ENCODE measurements around the gene IVD. TPM values are rescaled to one million over a fixed set of nuclear protein-coding genes. Genes with fewer than 3 reads are reported as not detected.

Gene IVD
- total and polyA plus RNA-seq, 9 of the 15 experiments (the other 6 are each of a cell fraction or from before 2014, with no cell fraction given) = 0.15 to 4.5 (median 2.4) TPM

DNA sequence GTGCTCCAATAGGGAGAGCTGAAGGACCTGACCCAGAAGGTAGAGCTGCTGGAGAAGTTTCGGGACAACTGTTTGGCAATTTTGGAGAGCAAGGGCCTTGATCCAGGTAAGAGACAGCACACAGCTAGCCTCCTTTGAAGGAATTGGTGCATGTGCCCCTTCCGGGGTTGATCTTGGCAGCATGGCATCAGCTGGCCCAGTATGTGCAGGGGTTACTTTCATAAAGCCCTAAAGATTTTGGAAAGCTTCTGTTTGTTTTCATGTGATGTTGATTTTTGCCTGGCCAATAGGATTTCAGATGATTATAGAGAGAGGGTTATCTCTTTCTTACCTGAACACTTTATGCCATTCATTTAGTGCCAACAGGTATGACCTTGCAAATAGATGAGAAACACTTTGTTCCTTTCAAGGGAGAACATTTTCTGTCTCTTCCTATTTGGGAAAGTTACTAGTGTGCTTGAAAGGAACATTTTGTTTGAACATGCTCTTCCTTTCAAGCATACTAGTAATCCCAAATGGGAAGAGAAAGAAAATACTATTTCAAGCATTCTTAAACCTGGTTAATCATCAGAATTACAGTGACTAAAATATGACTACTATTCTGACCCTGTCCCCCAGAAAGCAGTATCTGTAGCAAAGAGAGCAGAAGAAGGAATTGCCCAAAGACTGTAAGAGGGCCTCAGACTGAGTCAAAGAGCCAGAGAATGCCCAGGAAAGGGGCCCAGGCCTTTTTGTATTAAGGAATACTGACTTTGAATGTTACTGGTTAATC is 15.6 kb upstream of the IVD start:
- Histone ChIP-seq H3K4me3 (no peak overlapping the region), H3K4me1 (replicated peaks in 1 of 2; ENCODE audit: control insufficient read depth in 2 of 2, insufficient read depth in 2 of 2, low read length in 2 of 2) (no peaks in the 10 kb centered on the region; a peak in 1 of 5 replicates), H3K79me2 (ENCODE audit: control insufficient read depth, insufficient read depth, low read length) (peaks cover 8% of the 10 kb centered on the region), H3K9ac (ENCODE audit: insufficient read depth in 1 of 2, low read depth in 2 of 2, low read length in 2 of 2) (no peak overlapping the region), H3K4me2 (ENCODE audit: insufficient read depth, low read length) (no peak overlapping the region), H2AFZ (ENCODE audit: low read depth, low read length) (no peak overlapping the region), H3K27ac (ENCODE audit: extremely low read depth, low read depth, low read length) (no peak overlapping the region), H4K20me1 (replicated peaks; ENCODE audit: control insufficient read depth, insufficient read depth, low read length) (no peaks in the 10 kb centered on the region), H3K36me3 (ENCODE audit: control insufficient read depth, insufficient read depth, low read length) (peaks cover 87% of the 10 kb centered on the region), H3K9me3 (replicated peaks; ENCODE audit: control insufficient read depth, insufficient read depth, low read depth, low read length) (no peaks in the 10 kb centered on the region), H3K9me1 (ENCODE audit: control insufficient read depth, insufficient read depth, low read length) (no peaks in the 10 kb centered on the region), H3K27me3 (ENCODE audit: control insufficient read depth in 2 of 2, insufficient read depth in 2 of 2, low read length in 2 of 2) (no peaks in the 10 kb centered on the region)
- BruUV-seq (replicated peaks) = no TSS peak
- ATAC-seq = no peak
- no peak for FAIRE-seq
- in situ Hi-C loops (cut with MboI) (no loop called here), intact Hi-C loops (cut with micrococcal nuclease) (no loop called here)
- CTCF ChIA-PET (ENCODE audit: low intra/inter-chr PET ratio) = no interaction called here
- no peak for DNase-seq (ENCODE audit: extremely low read depth in 1 of 4, low spot score in 3 of 4)
- POLR2A ChIA-PET = interaction anchor here (1.1 to 1.6 kb wide), 2 partner anchors 8 to 11 kb away, joined by 4 to 6 read pairs; no protein-coding TSS in a partner anchor
- TF ChIP-seq MYNN (IDR thresholded peaks at IDR 0.05) = no peak
- no peak for TF ChIP-seq MYNN (CRISPR knock-in tag; IDR thresholded peaks at IDR 0.05)
- no peak for TF ChIP-seq XRCC3 (IDR thresholded peaks at IDR 0.05)
- no peak for TF ChIP-seq ZNF263 (CRISPR knock-in tag; IDR thresholded peaks at IDR 0.05; ENCODE audit: borderline replicate concordance)
- no peak for TF ChIP-seq SLC30A9 (CRISPR knock-in tag; IDR thresholded peaks at IDR 0.05)
- TF ChIP-seq, protein P1, sequence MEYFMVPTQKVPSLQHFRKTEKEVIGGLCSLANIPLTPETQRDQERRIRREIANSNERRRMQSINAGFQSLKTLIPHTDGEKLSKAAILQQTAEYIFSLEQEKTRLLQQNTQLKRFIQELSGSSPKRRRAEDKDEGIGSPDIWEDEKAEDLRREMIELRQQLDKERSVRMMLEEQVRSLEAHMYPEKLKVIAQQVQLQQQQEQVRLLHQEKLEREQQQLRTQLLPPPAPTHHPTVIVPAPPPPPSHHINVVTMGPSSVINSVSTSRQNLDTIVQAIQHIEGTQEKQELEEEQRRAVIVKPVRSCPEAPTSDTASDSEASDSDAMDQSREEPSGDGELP (CRISPR knock-in tag; IDR thresholded peaks at IDR 0.05; ENCODE audit: borderline replicate concordance) = no peak
- TF ChIP-seq CBFA2T2 (conservative IDR thresholded peaks at IDR 0.05) = no peak
- TF ChIP-seq POLR2B (IDR thresholded peaks at IDR 0.05; ENCODE audit: low read depth, partially characterized antibody) = no peak
- no peak for TF ChIP-seq BRF1 (IDR thresholded peaks at IDR 0.05; ENCODE audit: borderline replicate concordance, extremely low read depth, insufficient read length)
- TF ChIP-seq ZNF77 (CRISPR knock-in tag; IDR thresholded peaks at IDR 0.05) = no peak
- no peak for TF ChIP-seq KLF13 (tag; IDR thresholded peaks at IDR 0.05; ENCODE audit: borderline replicate concordance, low read depth)
- TF ChIP-seq ZNF282 (CRISPR knock-in tag; IDR thresholded peaks at IDR 0.05) = no peak
- TF ChIP-seq TGIF2 (CRISPR knock-in tag; IDR thresholded peaks at IDR 0.05) = no peak
- TF ChIP-seq DPF2 (IDR thresholded peaks at IDR 0.05) = no peak
- TF ChIP-seq HNRNPK (IDR thresholded peaks at IDR 0.05; ENCODE audit: low read depth, low read length, poor library complexity, severe bottlenecking) = no peak
- TF ChIP-seq ATF7 (IDR thresholded peaks at IDR 0.05) = no peak
- TF ChIP-seq C11orf30 (IDR thresholded peaks at IDR 0.05; ENCODE audit: low read depth) = no peak
- 89% methylated on average over 2 of the region's 2 CpGs for WGBS (ENCODE audit: insufficient coverage, low coverage, missing lambda C conversion rate)
